GM12891 (cell line): Measurements from ENCODE around the gene RHBDL1.

Experiments used
- DNase-seq: peaks from one replicate; pipeline ENCODE4 v3.0.0; 2011; ENCODE audit warnings: low spot score; ENCODE audit not compliant: insufficient read length
- FAIRE-seq: peaks from 2 replicates; lab custom pipeline; 2011; peaks lifted over from hg19 to GRCh38; lab: Jason Lieb, UNC
- PAX5 ChIP-seq: IDR thresholded peaks from 2 replicates; pipeline ENCODE4 v1.6.1; 2011; ENCODE audit warnings: low read length, moderate library complexity, mild to moderate bottlenecking; ENCODE audit not compliant: insufficient read depth, severe bottlenecking
- POLR2A ChIP-seq: IDR thresholded peaks from 2 replicates; pipeline ENCODE4 v1.6.1; 2011; ENCODE audit warnings: low read depth, low read length, control low read depth
- POLR2AphosphoS5 ChIP-seq: IDR thresholded peaks from 2 replicates; pipeline ENCODE4 v1.6.1; 2011; ENCODE audit warnings: low read depth, low read length, control low read depth
- POU2F2 ChIP-seq: IDR thresholded peaks from 2 replicates; pipeline ENCODE4 v1.6.1; 2011; ENCODE audit warnings: low read depth, mild to moderate bottlenecking, control low read depth, low read length, moderate library complexity
- SPI1 ChIP-seq: IDR thresholded peaks from 2 replicates; pipeline ENCODE4 v1.6.1; 2011; ENCODE audit warnings: low read depth, low read length, control low read depth
- TAF1 ChIP-seq: IDR thresholded peaks from 2 replicates; pipeline ENCODE4 v1.6.1; 2011; ENCODE audit warnings: low read depth, low read length, control low read depth

The RHBDL1 gene

GRCh38 chr16:676913-677312 is 1.4 kb downstream of the RHBDL1 start:
- FAIRE-seq: no peak
- TF ChIP-seq SPI1: no peak
- no peak for TF ChIP-seq TAF1
- no peak for TF ChIP-seq POU2F2
- no peak for TF ChIP-seq POLR2A
- no peak for TF ChIP-seq PAX5
- TF ChIP-seq POLR2AphosphoS5: no peak
- no peak for DNase-seq

- TF ChIP-seq POU2F2 (no peak), POLR2AphosphoS5 (no peak), PAX5 (no peak), POLR2A (no peak), SPI1 (no peak), TAF1 (no peak)
- FAIRE-seq (no peak), DNase-seq (no peak)
Measured at GRCh38 chr16:677316-678190, 2.1 kb downstream of the RHBDL1 start.

GRCh38 chr16:678209-678857 is 2.9 kb downstream of the RHBDL1 start:
- DNase-seq: no peak
- TF ChIP-seq SPI1 (no peak), PAX5 (no peak), POU2F2 (no peak), TAF1 (no peak), POLR2A (no peak), POLR2AphosphoS5 (no peak)
- FAIRE-seq: peak; percentile 38

GRCh38 chr16:678858-679813 is 3.7 kb downstream of the RHBDL1 start:
- FAIRE-seq: peak; percentile 72
- no peak for DNase-seq
- TF ChIP-seq SPI1 (no peak), PAX5 (no peak), POLR2AphosphoS5 (no peak), POU2F2 (no peak), TAF1 (no peak), POLR2A (no peak)

GRCh38 chr16:679814-680624 is 4.5 kb downstream of the RHBDL1 start, which contains the start of gene STUB1:
Gene STUB1, plus strand, starts transcription at chr16:680410. Its CDS starts 116 bp downstream, at chr16:680526.
- TF ChIP-seq PAX5: no peak
- TF ChIP-seq POLR2A: no peak
- peak; percentile 79 for DNase-seq
- FAIRE-seq: peak; percentile 94

GRCh38 chr16:680625-680945 is 5.1 kb downstream of the RHBDL1 start:
- no peak for FAIRE-seq
- TF ChIP-seq POLR2AphosphoS5 (no peak), TAF1 (no peak), POLR2A (no peak), POU2F2 (no peak), PAX5 (no peak), SPI1 (no peak)
- DNase-seq: no peak

GRCh38 chr16:680967-681745 is 5.7 kb downstream of the RHBDL1 start:
- TF ChIP-seq SPI1: no peak
- TF ChIP-seq TAF1: no peak
- no peak for TF ChIP-seq POU2F2
- DNase-seq (no peak), FAIRE-seq (peak; percentile 41)

DNA sequence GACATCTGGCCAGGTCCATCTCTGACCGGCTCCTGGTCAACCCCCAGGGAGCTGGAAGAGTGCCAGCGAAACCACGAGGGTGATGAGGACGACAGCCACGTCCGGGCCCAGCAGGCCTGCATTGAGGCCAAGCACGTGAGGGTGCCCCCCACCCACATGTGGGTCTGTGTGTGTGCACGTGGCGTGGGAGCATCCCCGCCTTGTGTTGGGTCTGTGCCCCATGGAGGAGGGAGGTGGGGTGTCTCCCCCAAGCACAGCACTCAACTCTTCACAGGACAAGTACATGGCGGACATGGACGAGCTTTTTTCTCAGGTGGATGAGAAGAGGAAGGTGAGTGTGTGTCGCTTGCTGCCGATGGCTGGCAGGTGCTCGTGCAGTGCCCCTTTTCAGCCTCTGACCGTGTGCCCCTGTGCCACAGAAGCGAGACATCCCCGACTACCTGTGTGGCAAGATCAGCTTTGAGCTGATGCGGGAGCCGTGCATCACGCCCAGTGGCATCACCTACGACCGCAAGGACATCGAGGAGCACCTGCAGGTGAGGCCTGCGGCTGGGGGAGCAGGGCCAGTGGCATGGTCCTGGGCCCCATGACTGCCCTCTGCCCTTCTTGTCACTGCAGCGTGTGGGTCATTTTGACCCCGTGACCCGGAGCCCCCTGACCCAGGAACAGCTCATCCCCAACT is 6.4 kb downstream of the RHBDL1 start:
- TF ChIP-seq POU2F2 (no peak), POLR2A (0 out of 2 replicates have a peak, but pooled peaks have one; percentile 16), PAX5 (no peak)
- DNase-seq (no peak), FAIRE-seq (no peak)
